Measurements from ENCODE around the gene COL11A1.

- TF ChIP-seq, protein P1, sequence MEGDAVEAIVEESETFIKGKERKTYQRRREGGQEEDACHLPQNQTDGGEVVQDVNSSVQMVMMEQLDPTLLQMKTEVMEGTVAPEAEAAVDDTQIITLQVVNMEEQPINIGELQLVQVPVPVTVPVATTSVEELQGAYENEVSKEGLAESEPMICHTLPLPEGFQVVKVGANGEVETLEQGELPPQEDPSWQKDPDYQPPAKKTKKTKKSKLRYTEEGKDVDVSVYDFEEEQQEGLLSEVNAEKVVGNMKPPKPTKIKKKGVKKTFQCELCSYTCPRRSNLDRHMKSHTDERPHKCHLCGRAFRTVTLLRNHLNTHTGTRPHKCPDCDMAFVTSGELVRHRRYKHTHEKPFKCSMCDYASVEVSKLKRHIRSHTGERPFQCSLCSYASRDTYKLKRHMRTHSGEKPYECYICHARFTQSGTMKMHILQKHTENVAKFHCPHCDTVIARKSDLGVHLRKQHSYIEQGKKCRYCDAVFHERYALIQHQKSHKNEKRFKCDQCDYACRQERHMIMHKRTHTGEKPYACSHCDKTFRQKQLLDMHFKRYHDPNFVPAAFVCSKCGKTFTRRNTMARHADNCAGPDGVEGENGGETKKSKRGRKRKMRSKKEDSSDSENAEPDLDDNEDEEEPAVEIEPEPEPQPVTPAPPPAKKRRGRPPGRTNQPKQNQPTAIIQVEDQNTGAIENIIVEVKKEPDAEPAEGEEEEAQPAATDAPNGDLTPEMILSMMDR (IDR thresholded peaks at IDR 0.05; ENCODE audit: low read depth, low read length) = no peak
- TF ChIP-seq EZH2phosphoT487 (IDR thresholded peaks at IDR 0.05; ENCODE audit: low read depth) = no peak
These were observed 32.9 kb downstream of the COL11A1 start for GRCh38 chr1:103075316-103076000.
